Gastroesophageal sphincter (tissue), 4 donors: ENCODE results near the gene ACTL8. TPM values are rescaled to one million over a fixed set of nuclear protein-coding genes. Genes with fewer than 3 reads are reported as not detected.

Experiments used
- ATAC-seq: fragments of 150-250 bp; one replicate; pipeline ENCODE4 v1.9.1; 2016; ENCODE audit warnings: mild to moderate bottlenecking, moderate library complexity
- H3K27ac ChIP-seq, 4 donors: fragments of 200-600 bp; sonication (generic) in 3 of 4; 1 replicate in 3 of 4; 2 replicates in 1 of 4; pipeline ENCODE4 v1.5.1; 2016 to 2019
- H3K27me3 ChIP-seq: fragments of 200-600 bp; sonication (generic); one replicate; pipeline ENCODE4 v1.5.1; 2019
- H3K36me3 ChIP-seq, 2 donors: fragments of 200-600 bp; sonication (generic); one replicate each; pipeline ENCODE4 v1.5.1; 2019; ENCODE audit warnings: control low read depth in 1 of 2
- H3K4me1 ChIP-seq, 3 donors: fragments of 200-600 bp; sonication (generic); 1 replicate in 2 of 3; 2 replicates in 1 of 3; pipeline ENCODE4 v1.5.1; 2016 to 2019; ENCODE audit warnings: control low read depth in 2 of 3
- H3K4me3 ChIP-seq, 2 donors: fragments of 200-600 bp; sonication (generic); one replicate each; pipeline ENCODE4 v1.5.1; 2019; ENCODE audit warnings: mild to moderate bottlenecking in 1 of 2, moderate library complexity in 1 of 2
- H3K9me3 ChIP-seq, 3 donors: fragments of 200-600 bp; sonication (generic); one replicate each; pipeline ENCODE4 v1.5.1; 2017 to 2019; ENCODE audit warnings: control low read depth in 2 of 3
- CTCF ChIP-seq, 4 experiments: fragments of 200-600 bp in 2 of 4; fragments of 450-650 bp in 2 of 4; sonication (generic) in 1 of 4; IDR thresholded peaks; one replicate each; pipeline ENCODE4 v1.5.1; 2017 to 2019; ENCODE audit warnings: antibody characterized with exemption in 4 of 4, mild to moderate bottlenecking in 2 of 4, moderate library complexity in 2 of 4
- EP300 ChIP-seq: sonication (generic); formaldehyde crosslinking; IDR thresholded peaks from one replicate; pipeline ENCODE4 v1.6.1; 2017; ENCODE audit warnings: antibody characterized with exemption, mild to moderate bottlenecking
- POLR2A ChIP-seq, 2 donors: fragments of 450-650 bp; IDR thresholded peaks; one replicate each; pipeline ENCODE4 v1.6.1; 2017; ENCODE audit warnings: antibody characterized with exemption in 2 of 2, mild to moderate bottlenecking in 2 of 2, moderate library complexity in 1 of 2
- POLR2AphosphoS5 ChIP-seq: sonication (generic); formaldehyde crosslinking; IDR thresholded peaks from one replicate; pipeline ENCODE4 v1.6.1; 2017; ENCODE audit warnings: antibody characterized with exemption
- WGBS, 2 donors: methylation state at CpG; one replicate each; pipeline ENCODE4 v1.1.5; 2018; ENCODE audit warnings: low coverage in 1 of 2; 5-methylcytosine and 5-hydroxymethylcytosine counted together
- total RNA-seq, 4 donors: library from RNA; depleted of rRNA; stranded (reverse); fragments of >200 nt; gene quantifications; one replicate each; pipeline ENCODE4 v1.1.0, GENCODE V29; 2016

ACTL8 gene
- total RNA-seq = not detected

GRCh38 chr1:17755120-17755519 is at the start of gene ACTL8:
Gene ACTL8, plus strand, starts transcription at chr1:17755333. Its CDS starts 67,676 bp downstream, at chr1:17823009.
- 86% methylated on average over 1 of the region's 12 CpGs; no CpG with 5 or more reads in 1 of the 2 donors for WGBS, 2 donors
- no peak within 1 kb of the TSS for H3K4me3 ChIP-seq
- no peak for ATAC-seq

GRCh38 chr1:17706445-17706844 is 48.7 kb upstream of the ACTL8 start:
- Histone ChIP-seq H3K4me3 (no peak overlapping the region), H3K4me1 (no peaks in the 10 kb centered on the region), H3K36me3 (no peaks in the 10 kb centered on the region), H3K9me3 (peaks cover 0 to 15% (median 0%) of the 10 kb centered on the region in 3 donors), H3K27ac (no peak overlapping the region), H3K27me3 (no peaks in the 10 kb centered on the region)
- ATAC-seq = no peak
- WGBS, 2 donors = 31 to 75% methylated on average over 2 to 10 of the region's 10 CpGs
- TF ChIP-seq EP300 = no peak
- no peak for TF ChIP-seq POLR2A (IDR thresholded peaks at IDR 0.05)
- no peak for TF ChIP-seq CTCF (IDR thresholded peaks at IDR 0.05)
- no peak for TF ChIP-seq POLR2AphosphoS5

More at GRCh38 chr1:17755120-17755519, at the start of gene ACTL8:
- Histone ChIP-seq H3K27ac (no peak within 1 kb of the TSS), H3K4me1 (no peaks in the 10 kb centered on the region), H3K36me3 (no peaks in the 10 kb centered on the region), H3K27me3 (peaks cover 19% of the 10 kb centered on the region), H3K9me3 (peaks cover 0 to 64% (median 0%) of the 10 kb centered on the region in 3 donors)
- no peak for TF ChIP-seq POLR2A (IDR thresholded peaks at IDR 0.05)
- TF ChIP-seq CTCF (IDR thresholded peaks at IDR 0.05) = no peak
- TF ChIP-seq EP300 = no peak
- no peak for TF ChIP-seq POLR2AphosphoS5

GRCh38 chr1:17709981-17710380 is 45.2 kb upstream of the ACTL8 start:
- TF ChIP-seq POLR2AphosphoS5 = no peak
- no peak for TF ChIP-seq CTCF (IDR thresholded peaks at IDR 0.05)
- TF ChIP-seq EP300 = no peak
- TF ChIP-seq POLR2A (IDR thresholded peaks at IDR 0.05) = no peak
- Histone ChIP-seq H3K4me3 (no peak overlapping the region), H3K27me3 (no peaks in the 10 kb centered on the region), H3K36me3 (no peaks in the 10 kb centered on the region), H3K27ac (no peak overlapping the region), H3K4me1 (no peaks in the 10 kb centered on the region), H3K9me3 (peaks cover 0 to 15% (median 0%) of the 10 kb centered on the region in 3 donors)
- WGBS, 2 donors = 81 to 88% methylated on average over 3 of the region's 3 CpGs
- no peak for ATAC-seq

GRCh38 chr1:17710889-17711576 is 44.1 kb upstream of the ACTL8 start:
- Histone ChIP-seq H3K27me3 (no peaks in the 10 kb centered on the region), H3K36me3 (no peaks in the 10 kb centered on the region), H3K4me3 (no peak overlapping the region), H3K4me1 (no peaks in the 10 kb centered on the region), H3K9me3 (peaks cover 0 to 15% (median 0%) of the 10 kb centered on the region in 3 donors), H3K27ac (no peak overlapping the region)
- no peak for ATAC-seq
- no peak for TF ChIP-seq EP300
- TF ChIP-seq CTCF (IDR thresholded peaks at IDR 0.05) = no peak
- no peak for TF ChIP-seq POLR2A (IDR thresholded peaks at IDR 0.05)
- no peak for TF ChIP-seq POLR2AphosphoS5
- 89% methylated on average over 3 of the region's 4 CpGs; no CpG with 5 or more reads in 1 of the 2 donors for WGBS, 2 donors

- H3K27ac ChIP-seq = no peak overlapping the region
- no peak overlapping the region for H3K4me3 ChIP-seq
- H3K4me1 ChIP-seq = no peaks in the 10 kb centered on the region
- peaks cover 0 to 15% (median 0%) of the 10 kb centered on the region in 3 donors for H3K9me3 ChIP-seq
- no peak for ATAC-seq
- no peaks in the 10 kb centered on the region for H3K36me3 ChIP-seq
- no peaks in the 10 kb centered on the region for H3K27me3 ChIP-seq
- TF ChIP-seq POLR2A (IDR thresholded peaks at IDR 0.05) = no peak
- no peak for TF ChIP-seq CTCF (IDR thresholded peaks at IDR 0.05)
- TF ChIP-seq EP300 = no peak
- TF ChIP-seq POLR2AphosphoS5 = no peak
These were observed 43.6 kb upstream of the ACTL8 start for GRCh38 chr1:17711577-17711910.
